ENCODE data around the gene HABP4.
"Not testable (repeated sequence)": the region's sequence is repeated elsewhere in the genome, so short reads cannot be mapped to it uniquely, and the experiment has no call there.

DNA sequence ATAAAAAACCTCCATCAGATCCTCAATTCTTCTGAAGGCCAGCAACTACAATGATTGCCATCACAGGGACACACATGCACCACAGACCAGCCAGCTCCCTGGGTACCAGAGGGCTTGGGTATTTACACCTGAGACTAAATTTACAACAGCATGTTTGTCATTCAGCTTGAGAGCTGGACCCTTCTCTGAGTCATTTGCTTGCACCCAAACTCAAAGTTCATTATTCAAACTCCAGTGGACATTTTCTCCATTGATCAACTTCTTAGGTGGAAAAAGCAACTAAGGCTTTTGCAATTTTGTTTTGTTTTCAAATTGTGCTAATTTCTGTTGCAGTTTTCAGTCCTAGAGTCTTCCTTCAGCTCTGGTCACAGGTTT is 53.4 kb downstream of the HABP4 start:
- not testable (repeated sequence) for TF ChIP-seq POLR2A (IDR thresholded peaks at IDR 0.05); POLR2AphosphoS5 (IDR thresholded peaks at IDR 0.05); EP300 (IDR thresholded peaks at IDR 0.05; ENCODE audit: low read depth)
- TF ChIP-seq, protein P1, sequence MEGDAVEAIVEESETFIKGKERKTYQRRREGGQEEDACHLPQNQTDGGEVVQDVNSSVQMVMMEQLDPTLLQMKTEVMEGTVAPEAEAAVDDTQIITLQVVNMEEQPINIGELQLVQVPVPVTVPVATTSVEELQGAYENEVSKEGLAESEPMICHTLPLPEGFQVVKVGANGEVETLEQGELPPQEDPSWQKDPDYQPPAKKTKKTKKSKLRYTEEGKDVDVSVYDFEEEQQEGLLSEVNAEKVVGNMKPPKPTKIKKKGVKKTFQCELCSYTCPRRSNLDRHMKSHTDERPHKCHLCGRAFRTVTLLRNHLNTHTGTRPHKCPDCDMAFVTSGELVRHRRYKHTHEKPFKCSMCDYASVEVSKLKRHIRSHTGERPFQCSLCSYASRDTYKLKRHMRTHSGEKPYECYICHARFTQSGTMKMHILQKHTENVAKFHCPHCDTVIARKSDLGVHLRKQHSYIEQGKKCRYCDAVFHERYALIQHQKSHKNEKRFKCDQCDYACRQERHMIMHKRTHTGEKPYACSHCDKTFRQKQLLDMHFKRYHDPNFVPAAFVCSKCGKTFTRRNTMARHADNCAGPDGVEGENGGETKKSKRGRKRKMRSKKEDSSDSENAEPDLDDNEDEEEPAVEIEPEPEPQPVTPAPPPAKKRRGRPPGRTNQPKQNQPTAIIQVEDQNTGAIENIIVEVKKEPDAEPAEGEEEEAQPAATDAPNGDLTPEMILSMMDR (IDR thresholded peaks at IDR 0.05), result not testable (repeated sequence)

Measured in transverse colon (tissue), 4 donors.